Measurements from ENCODE around the gene EGFL8. TPM values are rescaled to one million over a fixed set of nuclear protein-coding genes. Genes with fewer than 3 reads are reported as not detected.

EGFL8 gene
- total and polyA plus RNA-seq, 2 donors (not counting 3 experiments of a cell fraction or from before 2014, with no cell fraction given): 9.0 to 12.6 TPM

DNA sequence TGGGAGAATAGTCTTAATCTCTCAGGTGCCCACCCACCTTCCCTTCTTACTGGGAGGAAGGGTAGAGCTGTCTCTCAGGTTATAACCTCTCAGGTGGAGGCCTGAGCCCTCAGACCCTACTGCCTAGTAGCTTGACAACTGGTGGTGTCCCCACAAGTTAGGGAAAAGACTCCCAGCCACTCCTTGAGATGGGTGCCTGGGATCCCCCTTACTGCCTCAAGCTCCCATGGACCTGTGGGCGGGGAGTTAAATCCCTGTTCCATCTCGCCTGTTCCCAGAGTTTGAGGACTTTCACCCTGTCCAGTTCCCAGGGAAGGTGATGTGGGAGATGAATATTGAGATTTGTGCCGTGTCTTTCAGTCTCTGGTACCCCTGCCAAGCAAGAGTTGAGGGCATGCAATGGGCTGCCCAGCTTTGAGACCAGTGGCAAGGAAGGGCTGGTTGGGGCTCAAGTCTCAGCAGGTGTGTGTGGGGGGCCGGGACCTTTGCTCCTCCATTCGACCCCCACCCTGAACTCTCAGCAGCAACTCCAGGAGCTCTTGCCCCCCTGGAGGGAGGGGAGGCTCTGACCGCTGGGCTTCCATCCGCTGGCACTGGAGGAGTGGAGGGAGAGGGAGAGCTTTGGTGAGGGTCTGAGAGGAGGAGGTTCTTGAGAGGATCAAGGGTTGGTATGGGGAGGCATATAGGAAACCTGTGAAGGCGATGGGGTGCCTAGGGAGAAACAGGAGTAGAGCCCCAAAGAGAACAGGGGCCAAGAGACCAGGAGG is 26.7 kb downstream of the EGFL8 start:
- no TSS peak for BruUV-seq (replicated peaks)
- POLR2A ChIA-PET: interaction anchor here (1.0 kb wide), 1 partner anchor 14 kb away, joined by 5 read pairs; no protein-coding TSS in a partner anchor
- Histone ChIP-seq H4K20me1 (replicated peaks; ENCODE audit: control insufficient read depth, extremely low read depth, insufficient read depth, low read length) (no peaks in the 10 kb centered on the region), H3K27me3 (ENCODE audit: control insufficient read depth in 2 of 2, insufficient read depth in 2 of 2, low read length in 2 of 2) (no peaks in the 10 kb centered on the region), H3K36me3 (ENCODE audit: control insufficient read depth in 2 of 2, extremely low read depth in 1 of 2, insufficient read depth in 2 of 2, low read length in 2 of 2) (peaks cover 0 to 14% of the 10 kb centered on the region in 2 experiments), H3K4me1 (ENCODE audit: control insufficient read depth, extremely low read depth, insufficient read depth, low read length) (peaks cover 48% of the 10 kb centered on the region), H3K9ac (replicated peaks; ENCODE audit: extremely low read depth, insufficient read depth, low read length) (no peak overlapping the region), H3K27ac (ENCODE audit: insufficient read depth, low read depth, low read length) (no peak overlapping the region), H3K9me1 (replicated peaks; ENCODE audit: control insufficient read depth, extremely low read depth, insufficient read depth, low read length) (no peaks in the 10 kb centered on the region), H3K9me3 (replicated peaks; ENCODE audit: control insufficient read depth, insufficient read depth, low read length) (no peaks in the 10 kb centered on the region), H3K4me3 (replicated peaks in 1 of 3; ENCODE audit: insufficient read depth in 1 of 3, low read depth in 1 of 3, low read length in 3 of 3) (no peak overlapping the region), H2AFZ (ENCODE audit: low read depth, low read length) (no peak overlapping the region), H3K4me2 (ENCODE audit: insufficient read depth, low read length) (no peak overlapping the region), H3K79me2 (ENCODE audit: control insufficient read depth, insufficient read depth, low read length) (peaks cover 23% of the 10 kb centered on the region)
- DNase-seq (ENCODE audit: low read depth, low spot score) (no peak), FAIRE-seq (peak; percentile 4)
- TF ChIP-seq POLR2AphosphoS5 (IDR thresholded peaks at IDR 0.05; ENCODE audit: insufficient read depth, low read depth, low read length) (no peak), POLR2A (IDR thresholded peaks at IDR 0.05; ENCODE audit: low read depth, low read length) (peak; percentile 4)
- dilution Hi-C loops (cut with MboI; ENCODE audit: extremely low pct_ligation_motif_present, low sequenced_read_pairs): no loop called here
- intact Hi-C loops (cut with micrococcal nuclease): loop anchor here (1.0 to 10.0 kb wide), 4 partner anchors 13 to 526 kb away; partner anchors contain the start of genes ATF6B, C6orf47, CSNK2B and GPANK1
- CTCF ChIA-PET: interaction anchor here (0.6 to 1.8 kb wide), 4 partner anchors 14 to 72 kb away, joined by 3 to 6 read pairs (median 5); partner anchors contain the start of gene ATF6B

DNA sequence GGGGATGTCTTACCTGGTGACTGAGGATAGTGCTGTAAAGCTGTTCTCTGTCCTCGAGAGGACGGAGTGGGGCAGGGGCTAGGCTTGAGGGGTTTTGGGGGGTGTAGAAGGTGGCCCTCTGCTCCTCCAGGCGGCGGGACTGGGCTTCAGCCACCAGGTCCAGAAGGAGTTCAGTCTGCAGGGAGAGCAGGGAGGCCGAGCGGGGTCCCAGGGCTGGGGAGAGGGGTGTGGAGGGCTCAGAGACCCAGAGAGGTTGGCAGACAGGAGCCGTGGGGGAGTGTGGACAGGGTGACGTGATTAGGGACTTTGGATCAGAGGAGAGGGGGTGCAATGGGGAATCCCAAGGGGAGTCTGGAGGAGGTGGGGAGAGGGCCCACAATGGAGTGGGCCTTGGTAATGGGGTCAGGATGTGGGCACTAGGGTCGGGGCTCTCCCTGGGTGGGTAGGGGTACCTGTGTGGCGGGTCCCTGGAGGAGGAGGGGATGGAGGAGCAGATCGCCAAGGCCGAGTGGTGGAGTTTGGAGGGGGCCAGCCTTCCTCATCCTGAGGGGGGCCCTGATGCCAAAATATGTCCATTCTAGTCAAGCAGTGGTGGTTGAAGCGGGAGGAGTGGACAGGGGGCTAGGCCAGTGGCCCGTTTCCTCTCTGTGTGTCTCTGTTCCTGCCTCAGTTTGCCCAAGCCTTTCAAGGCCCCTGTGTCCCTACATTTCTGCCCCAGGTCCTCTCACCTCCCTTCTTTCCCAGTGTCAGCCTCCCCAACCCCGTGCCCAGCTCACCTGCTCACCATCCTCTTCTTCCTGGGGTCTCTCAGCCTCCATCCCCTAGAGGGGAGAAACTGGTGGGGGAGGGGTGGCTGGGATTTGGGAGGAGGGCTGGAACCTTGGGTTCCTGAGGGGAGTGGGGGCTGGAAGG is 27.6 kb downstream of the EGFL8 start:
- no peaks in the 10 kb centered on the region for H4K20me1 ChIP-seq (replicated peaks; ENCODE audit: control insufficient read depth, extremely low read depth, insufficient read depth, low read length)
- peaks cover 23% of the 10 kb centered on the region for H3K79me2 ChIP-seq (ENCODE audit: control insufficient read depth, insufficient read depth, low read length)
- H3K9ac ChIP-seq (replicated peaks; ENCODE audit: extremely low read depth, insufficient read depth, low read length): no peak overlapping the region
- FAIRE-seq (no peak), DNase-seq (ENCODE audit: low read depth, low spot score) (no peak)
- no peaks in the 10 kb centered on the region for H3K9me1 ChIP-seq (replicated peaks; ENCODE audit: control insufficient read depth, extremely low read depth, insufficient read depth, low read length)
- no TSS peak for BruUV-seq (replicated peaks)
- no peak overlapping the region for H3K4me3 ChIP-seq (replicated peaks in 1 of 3; ENCODE audit: insufficient read depth in 1 of 3, low read depth in 1 of 3, low read length in 3 of 3)
- peaks cover 0 to 10% of the 10 kb centered on the region in 2 experiments for H3K36me3 ChIP-seq (ENCODE audit: control insufficient read depth in 2 of 2, extremely low read depth in 1 of 2, insufficient read depth in 2 of 2, low read length in 2 of 2)
- dilution Hi-C loops (cut with MboI; ENCODE audit: extremely low pct_ligation_motif_present, low sequenced_read_pairs): no loop called here
- POLR2A ChIA-PET: no interaction called here
- H3K27ac ChIP-seq (ENCODE audit: insufficient read depth, low read depth, low read length): peak overlapping the region; percentile 62
- CTCF ChIA-PET: interaction anchor here (0.7 to 1.3 kb wide), 5 partner anchors 13 to 77 kb away, joined by 3 to 9 read pairs (median 3); partner anchors contain the start of gene FKBPL
- no peaks in the 10 kb centered on the region for H3K27me3 ChIP-seq (ENCODE audit: control insufficient read depth in 2 of 2, insufficient read depth in 2 of 2, low read length in 2 of 2)
- H3K4me1 ChIP-seq (ENCODE audit: control insufficient read depth, extremely low read depth, insufficient read depth, low read length): peaks cover 50% of the 10 kb centered on the region
- intact Hi-C loops (cut with micrococcal nuclease): loop anchor here (10.0 kb wide), 2 partner anchors 147 to 527 kb away; partner anchors contain the start of genes C6orf47, CSNK2B, GPANK1 and LY6G5B
- no peaks in the 10 kb centered on the region for H3K9me3 ChIP-seq (replicated peaks; ENCODE audit: control insufficient read depth, insufficient read depth, low read length)
- TF ChIP-seq, protein P1, sequence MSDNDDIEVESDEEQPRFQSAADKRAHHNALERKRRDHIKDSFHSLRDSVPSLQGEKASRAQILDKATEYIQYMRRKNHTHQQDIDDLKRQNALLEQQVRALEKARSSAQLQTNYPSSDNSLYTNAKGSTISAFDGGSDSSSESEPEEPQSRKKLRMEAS (IDR thresholded peaks at IDR 0.05; ENCODE audit: insufficient read depth, insufficient read length): no peak
- no peak for TF ChIP-seq POLR2A (IDR thresholded peaks at IDR 0.05; ENCODE audit: low read depth, low read length)
- no peak for TF ChIP-seq GATA2 (IDR thresholded peaks at IDR 0.05; ENCODE audit: insufficient read depth, insufficient read length, low read depth, low read length)
- no peak for TF ChIP-seq FOS (IDR thresholded peaks at IDR 0.05; ENCODE audit: borderline replicate concordance, insufficient read depth, low read length)
- no peak for TF ChIP-seq POLR2AphosphoS5 (IDR thresholded peaks at IDR 0.05; ENCODE audit: insufficient read depth, low read depth, low read length)
- H2AFZ ChIP-seq (ENCODE audit: low read depth, low read length): no peak overlapping the region
- peak overlapping the region; percentile 33 for H3K4me2 ChIP-seq (ENCODE audit: insufficient read depth, low read length)

Data from endothelial cell of umbilical vein (primary cell).